LNCaP clone FGC (cell line): Measurements from ENCODE around the gene MRAP2.
"Not testable (repeated sequence)": the region's sequence is repeated elsewhere in the genome, so short reads cannot be mapped to it uniquely, and the experiment has no call there.

ENCODE experiments used
- DNase-seq: peaks from one replicate; pipeline ENCODE4 v3.0.0-alpha.2; 2011; ENCODE audit warnings: low read depth
- H3K4me3 ChIP-seq: 2 replicates; pipeline ENCODE4 v1.5.1; 2011; ENCODE audit warnings: mild to moderate bottlenecking, low read depth, low read length, control low read depth
- TF ChIP-seq, protein P1 (sequence below): IDR thresholded peaks from 2 replicates; pipeline ENCODE4 v1.5.1; 2012; ENCODE audit warnings: mild to moderate bottlenecking; ENCODE audit not compliant: control insufficient read depth, insufficient read depth; ENCODE audit errors: extremely low read depth

MRAP2 gene

DNA sequence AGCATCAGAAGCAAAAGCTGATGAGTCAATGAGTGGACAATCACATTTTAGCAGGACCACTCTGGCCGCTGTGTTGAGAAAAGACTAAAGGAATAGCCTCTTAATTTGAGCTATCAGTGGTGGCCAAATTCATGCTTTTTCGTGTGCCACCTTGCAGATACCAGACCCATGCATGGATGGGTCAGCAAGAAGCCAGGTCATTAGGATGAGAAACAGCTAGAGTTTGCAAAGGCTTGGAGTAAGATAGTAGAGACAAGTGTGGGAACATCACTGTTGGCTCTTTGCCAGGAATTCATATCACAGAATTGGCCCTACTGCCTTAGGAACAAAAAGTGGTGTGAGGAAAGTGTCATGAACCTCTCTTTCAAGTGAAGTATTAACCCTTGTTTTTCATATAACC lies 25.5 kb downstream of the MRAP2 start:
- TF ChIP-seq, protein P1, sequence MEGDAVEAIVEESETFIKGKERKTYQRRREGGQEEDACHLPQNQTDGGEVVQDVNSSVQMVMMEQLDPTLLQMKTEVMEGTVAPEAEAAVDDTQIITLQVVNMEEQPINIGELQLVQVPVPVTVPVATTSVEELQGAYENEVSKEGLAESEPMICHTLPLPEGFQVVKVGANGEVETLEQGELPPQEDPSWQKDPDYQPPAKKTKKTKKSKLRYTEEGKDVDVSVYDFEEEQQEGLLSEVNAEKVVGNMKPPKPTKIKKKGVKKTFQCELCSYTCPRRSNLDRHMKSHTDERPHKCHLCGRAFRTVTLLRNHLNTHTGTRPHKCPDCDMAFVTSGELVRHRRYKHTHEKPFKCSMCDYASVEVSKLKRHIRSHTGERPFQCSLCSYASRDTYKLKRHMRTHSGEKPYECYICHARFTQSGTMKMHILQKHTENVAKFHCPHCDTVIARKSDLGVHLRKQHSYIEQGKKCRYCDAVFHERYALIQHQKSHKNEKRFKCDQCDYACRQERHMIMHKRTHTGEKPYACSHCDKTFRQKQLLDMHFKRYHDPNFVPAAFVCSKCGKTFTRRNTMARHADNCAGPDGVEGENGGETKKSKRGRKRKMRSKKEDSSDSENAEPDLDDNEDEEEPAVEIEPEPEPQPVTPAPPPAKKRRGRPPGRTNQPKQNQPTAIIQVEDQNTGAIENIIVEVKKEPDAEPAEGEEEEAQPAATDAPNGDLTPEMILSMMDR = no peak

DNA sequence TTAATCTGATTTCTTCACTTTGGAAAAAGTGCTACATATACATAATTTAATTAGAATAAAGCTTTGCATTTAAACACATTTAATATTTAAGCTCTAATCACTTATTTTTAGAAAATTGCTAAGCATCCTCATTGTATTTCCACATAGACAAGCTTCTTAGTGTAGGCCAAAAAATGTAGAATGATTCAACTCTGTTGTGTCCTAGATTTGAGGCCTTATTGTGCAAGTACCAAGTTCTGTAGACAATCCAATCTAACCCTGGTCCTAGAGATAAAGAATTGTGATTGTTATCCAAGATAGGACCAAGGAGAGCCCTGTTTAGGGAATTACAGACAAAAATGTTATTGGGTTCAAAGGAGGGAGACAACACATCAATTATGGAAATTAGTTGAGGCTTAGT lies 27.6 kb downstream of the MRAP2 start:
- H3K4me3 ChIP-seq = no peak overlapping the region
- no peak for DNase-seq
- TF ChIP-seq, protein P1 = no peak

More for the DNA sequence above, 25.5 kb downstream of the MRAP2 start:
- no peak for DNase-seq
- no peak overlapping the region for H3K4me3 ChIP-seq

DNA sequence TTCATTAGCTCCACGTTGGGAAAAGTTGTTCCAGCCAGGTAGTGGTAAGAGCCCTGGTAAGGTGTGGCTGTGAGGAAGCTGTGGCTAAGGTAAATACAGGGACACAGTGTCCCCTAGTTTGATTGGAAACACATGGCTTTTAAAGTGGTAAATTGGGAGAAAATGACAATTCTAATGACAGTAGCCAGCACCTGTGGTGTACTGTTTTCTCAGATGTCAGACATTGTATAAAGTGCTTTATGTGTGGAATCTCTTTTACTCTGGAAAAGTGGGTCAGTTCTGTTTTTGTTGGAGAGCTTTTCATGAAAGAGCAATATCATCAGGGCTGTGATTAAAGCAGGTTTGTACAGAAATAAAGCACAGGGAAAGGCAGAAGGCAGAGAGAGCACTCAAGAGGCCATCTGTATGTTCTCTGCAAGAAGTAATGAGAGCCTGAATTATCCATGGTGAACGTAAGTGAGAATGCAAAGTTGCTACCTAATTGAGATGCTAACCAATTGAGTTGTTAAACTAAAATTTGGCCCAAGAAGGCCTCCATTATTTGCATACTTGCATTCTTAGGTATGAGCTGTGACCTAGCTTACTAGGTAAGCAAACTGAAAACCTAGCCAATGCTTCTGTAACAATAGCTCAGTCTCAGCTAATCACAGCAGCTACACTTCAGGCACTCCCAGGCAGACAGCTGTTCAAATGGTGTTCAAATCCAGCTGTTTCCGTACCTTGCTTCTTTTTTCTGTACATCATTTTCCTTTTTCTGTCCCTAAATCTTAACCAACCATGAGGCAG lies 28.2 kb downstream of the MRAP2 start:
- DNase-seq = no peak
- TF ChIP-seq, protein P1 = no peak
- no peak overlapping the region for H3K4me3 ChIP-seq

GRCh38 chr6:84062519-84063154 lies 29.1 kb downstream of the MRAP2 start:
- H3K4me3 ChIP-seq = no peak overlapping the region
- DNase-seq = no peak
- TF ChIP-seq, protein P1 = no peak

DNA sequence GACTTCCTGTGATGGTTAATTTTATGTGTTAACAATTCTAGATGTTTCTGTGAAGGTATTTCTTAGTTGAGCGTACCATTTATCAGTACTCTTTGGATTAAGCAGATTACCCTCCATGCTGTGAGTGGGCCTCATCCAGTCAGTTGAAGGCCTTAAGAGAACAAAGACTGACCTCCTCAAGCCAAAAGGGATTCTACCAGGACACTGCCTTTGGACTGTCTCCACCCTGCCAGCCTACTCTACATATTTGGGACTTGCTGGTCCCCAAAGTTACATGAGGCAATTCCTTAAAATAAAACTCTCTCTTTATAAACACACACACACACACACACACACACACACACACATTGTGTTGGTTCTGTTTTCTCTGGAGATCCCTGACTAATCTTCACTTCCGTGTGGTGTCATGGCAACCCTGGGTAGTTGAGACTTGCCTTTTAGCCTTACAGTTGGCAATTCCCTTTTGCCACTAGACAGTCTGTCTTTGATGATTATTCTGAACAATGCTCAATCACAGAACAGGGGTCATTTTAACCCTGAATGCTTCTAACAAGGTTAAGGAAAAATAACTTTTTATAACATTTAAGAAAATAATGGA lies 32.2 kb downstream of the MRAP2 start:
- no peak for DNase-seq
- no peak overlapping the region for H3K4me3 ChIP-seq
- TF ChIP-seq, protein P1 = no peak

DNA sequence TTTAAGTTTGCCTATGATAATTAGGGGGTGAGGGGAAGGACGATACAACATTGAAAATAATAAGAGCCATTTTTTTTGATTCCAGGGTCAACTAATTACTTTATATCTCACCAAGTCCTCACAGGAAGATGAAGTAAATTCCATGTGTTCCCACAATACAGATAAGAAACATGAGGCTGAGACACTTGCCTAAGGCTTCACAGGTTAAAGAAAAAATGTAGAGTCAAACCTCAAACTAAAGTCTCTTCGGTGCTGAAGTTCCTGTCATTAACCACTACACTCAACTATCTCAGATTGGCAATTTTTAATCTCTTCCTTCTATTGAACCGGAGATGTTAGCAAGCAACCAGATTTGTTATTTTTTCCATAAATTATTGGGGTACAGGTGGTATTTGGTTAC lies 33.0 kb downstream of the MRAP2 start:
- TF ChIP-seq, protein P1 = no peak
- DNase-seq = no peak
- no peak overlapping the region for H3K4me3 ChIP-seq

GRCh38 chr6:84068873-84069272 lies 35.3 kb downstream of the MRAP2 start:
- DNase-seq, H3K4me3 ChIP-seq: not testable (repeated sequence)
